Colonic mucosa (tissue), 4 donors: Measurements from ENCODE around the gene MACROD2. TPM values are rescaled to one million over a fixed set of nuclear protein-coding genes. Genes with fewer than 3 reads are reported as not detected.

Experiments used
- DNase-seq: peaks from one replicate; pipeline ENCODE4 v3.0.0-alpha.2; 2020
- H3K27ac ChIP-seq: fragments of 200-600 bp; one replicate; pipeline ENCODE4 v1.8.0; 2021
- H3K27me3 ChIP-seq: fragments of 200-600 bp; one replicate; pipeline ENCODE4 v1.8.0; 2021
- H3K36me3 ChIP-seq: fragments of 200-600 bp; one replicate; pipeline ENCODE4 v1.8.0; 2021
- H3K4me1 ChIP-seq: fragments of 200-600 bp; one replicate; pipeline ENCODE4 v1.8.0; 2021; ENCODE audit warnings: mild to moderate bottlenecking
- H3K4me3 ChIP-seq: fragments of 200-600 bp; one replicate; pipeline ENCODE4 v1.8.0; 2021
- H3K9ac ChIP-seq, 2 donors: one replicate each; pipeline ENCODE4 v1.7.0; 2013; ENCODE audit warnings: control low read depth in 2 of 2, low read depth in 2 of 2, low read length in 2 of 2
- H3K9me3 ChIP-seq: fragments of 200-600 bp; one replicate; pipeline ENCODE4 v1.8.0; 2021
- CTCF ChIP-seq: fragments of 200-600 bp; IDR thresholded peaks from one replicate; pipeline ENCODE4 v1.8.0; 2022; ENCODE audit warnings: antibody characterized with exemption, mild to moderate bottlenecking
- intact Hi-C: fragments of 100-400 bp; cut with DNase I; formaldehyde crosslinking; loops from one replicate; pipeline ENCODE4 v1.14.1; 2022
- total RNA-seq, 2 donors: library from RNA; stranded (reverse); fragmentation: NEBNext Ultra II Directional in 1 of 2; extraction: Animal tissue kit (Norgen Biotek cat#: 25700) in 1 of 2; gene quantifications; one replicate each; pipeline ENCODE4 v1.2.1, GENCODE V29; 2021
- donor health status: healthy.
- donor health status: DM: no; HTN: no; CAD: no.
- donor health status: DM: no; HTN: no; CAD: no.

Gene MACROD2
- total RNA-seq, 2 donors from 2014 or later = 3.2 to 3.3 TPM

DNA sequence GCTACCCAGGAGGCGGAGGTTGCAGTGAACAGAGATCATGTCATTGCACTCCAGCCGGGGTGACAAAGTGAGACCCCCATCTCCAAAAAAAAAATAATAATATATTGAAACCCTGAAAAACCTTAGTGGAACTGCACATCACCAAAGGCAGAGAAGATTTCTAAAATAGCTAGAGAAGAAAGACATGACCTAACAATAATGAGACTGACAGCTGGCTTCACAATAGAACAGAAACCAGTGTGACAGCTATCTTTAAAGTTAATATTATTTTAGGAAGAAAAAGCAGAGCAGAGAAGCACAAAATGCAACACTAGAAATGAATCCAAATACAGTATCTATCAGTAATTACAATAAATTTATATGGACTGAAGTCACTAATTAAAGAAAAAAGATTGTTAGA, 409.2 kb downstream of the MACROD2 start:
- Histone ChIP-seq H3K36me3 (no peaks in the 10 kb centered on the region), H3K27me3 (no peaks in the 10 kb centered on the region), H3K9me3 (no peaks in the 10 kb centered on the region), H3K27ac (no peak overlapping the region), H3K4me3 (no peak overlapping the region), H3K4me1 (no peaks in the 10 kb centered on the region), H3K9ac (no peak overlapping the region)
- intact Hi-C loops = no loop called here
- no peak for DNase-seq
- no peak for TF ChIP-seq CTCF

DNA sequence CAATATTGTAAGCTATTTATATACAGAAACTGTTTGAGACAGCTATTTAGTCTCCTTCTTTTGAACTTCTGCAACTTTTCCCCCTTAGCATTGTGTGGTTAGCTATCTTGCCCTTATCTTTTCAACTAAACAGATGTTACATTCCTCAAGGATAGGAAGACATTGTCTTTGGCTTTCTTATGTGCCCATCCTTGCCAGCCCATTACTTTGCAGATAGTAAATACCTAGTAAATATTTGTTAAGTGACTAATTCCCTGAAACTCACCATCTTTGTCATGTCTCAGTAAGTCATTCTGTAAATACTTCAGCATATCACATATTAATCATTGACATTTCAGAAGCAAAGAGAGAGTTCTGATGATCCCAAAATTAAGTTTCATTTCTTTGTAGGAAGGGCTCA, 411.2 kb downstream of the MACROD2 start:
- DNase-seq = no peak
- H3K4me1 ChIP-seq = no peaks in the 10 kb centered on the region

DNA sequence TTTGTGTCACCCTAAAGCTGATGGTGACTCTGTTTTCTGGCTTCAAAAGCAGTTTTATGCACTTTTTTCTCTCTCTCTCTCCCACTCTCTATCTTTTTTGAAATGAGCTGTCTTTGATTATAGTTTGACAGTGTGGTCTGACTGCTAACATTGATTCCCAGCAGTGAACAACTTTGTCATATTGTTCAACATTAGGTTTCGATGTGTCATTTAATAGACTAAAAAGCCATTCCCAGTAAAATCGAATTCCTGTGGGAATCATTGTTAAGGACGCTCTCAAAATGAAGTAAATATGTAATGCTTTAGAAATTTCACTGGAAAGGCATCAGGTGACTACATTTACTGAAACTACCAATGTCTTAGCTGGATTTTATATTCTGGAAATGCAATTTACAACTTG, 412.0 kb downstream of the MACROD2 start:
- H3K4me3 ChIP-seq = no peak overlapping the region
- no peak for DNase-seq
- no peaks in the 10 kb centered on the region for H3K36me3 ChIP-seq
- no peaks in the 10 kb centered on the region for H3K4me1 ChIP-seq
- no peak for TF ChIP-seq CTCF
- H3K9me3 ChIP-seq = no peaks in the 10 kb centered on the region
- intact Hi-C loops = no loop called here
- no peak overlapping the region for H3K27ac ChIP-seq
- H3K27me3 ChIP-seq = no peaks in the 10 kb centered on the region
- H3K9ac ChIP-seq = no peak overlapping the region

More for the DNA sequence above, 411.2 kb downstream of the MACROD2 start:
- no peak overlapping the region for H3K9ac ChIP-seq
- no peaks in the 10 kb centered on the region for H3K9me3 ChIP-seq
- no peaks in the 10 kb centered on the region for H3K27me3 ChIP-seq
- H3K27ac ChIP-seq = no peak overlapping the region
- H3K4me3 ChIP-seq = no peak overlapping the region
- no peak for TF ChIP-seq CTCF
- no peaks in the 10 kb centered on the region for H3K36me3 ChIP-seq
- intact Hi-C loops = no loop called here

GRCh38 chr20:14410869-14411555, 415.7 kb downstream of the MACROD2 start:
- Histone ChIP-seq H3K27me3 (no peaks in the 10 kb centered on the region), H3K27ac (no peak overlapping the region), H3K4me3 (no peak overlapping the region), H3K36me3 (no peaks in the 10 kb centered on the region), H3K9me3 (no peaks in the 10 kb centered on the region), H3K4me1 (no peaks in the 10 kb centered on the region), H3K9ac (no peak overlapping the region)
- TF ChIP-seq CTCF = no peak
- no peak for DNase-seq
- intact Hi-C loops = no loop called here

- Histone ChIP-seq H3K9me3 (no peaks in the 10 kb centered on the region), H3K27me3 (no peaks in the 10 kb centered on the region), H3K27ac (no peak overlapping the region), H3K9ac (no peak overlapping the region), H3K4me3 (no peak overlapping the region), H3K4me1 (no peaks in the 10 kb centered on the region), H3K36me3 (no peaks in the 10 kb centered on the region)
- DNase-seq = no peak
- TF ChIP-seq CTCF = no peak
- intact Hi-C loops = no loop called here
Measured at GRCh38 chr20:14412065-14412681, 416.9 kb downstream of the MACROD2 start.
